ACC112 (cell line): ENCODE measurements around the gene SLAMF6.
"Not testable (repeated sequence)": the region's sequence is repeated elsewhere in the genome, so short reads cannot be mapped to it uniquely, and the experiment has no call there.

Source experiments
- H2AFZ ChIP-seq: fragments of 200-600 bp; sonication (generic); one replicate; pipeline ENCODE4 v1.6.0; 2017; ENCODE audit warnings: antibody characterized with exemption, low read length; ENCODE audit not compliant: unreplicated experiment
- H3K27ac ChIP-seq: fragments of 200-600 bp; sonication (generic); 2 replicates; pipeline ENCODE4 v1.5.1; 2014; ENCODE audit warnings: low read depth, mild to moderate bottlenecking, antibody characterized with exemption, low read length, moderate library complexity
- H3K27me3 ChIP-seq: fragments of 200-600 bp; sonication (generic); 2 replicates; pipeline ENCODE4 v1.6.1; 2014; ENCODE audit warnings: mild to moderate bottlenecking, antibody characterized with exemption, low read length, moderate library complexity, mixed read lengths; ENCODE audit not compliant: insufficient read depth
- H3K36me3 ChIP-seq: fragments of 200-600 bp; sonication (generic); 2 replicates; pipeline ENCODE4 v1.6.1; 2016; ENCODE audit warnings: mild to moderate bottlenecking, antibody characterized with exemption, low read length, moderate library complexity, mixed read lengths; ENCODE audit not compliant: insufficient read depth
- H3K4me1 ChIP-seq: fragments of 200-600 bp; sonication (generic); one replicate; pipeline ENCODE4 v1.6.1; 2016; ENCODE audit warnings: low read length, mixed read lengths; ENCODE audit not compliant: insufficient read depth, unreplicated experiment, control insufficient read depth
- H3K4me3 ChIP-seq: fragments of 200-600 bp; sonication (generic); 2 replicates; pipeline ENCODE4 v1.5.1; 2014; ENCODE audit warnings: mild to moderate bottlenecking, low read depth, low read length
- H3K79me2 ChIP-seq: fragments of 200-600 bp; sonication (generic); one replicate; pipeline ENCODE4 v1.6.0; 2016; ENCODE audit warnings: low read length; ENCODE audit not compliant: control insufficient read depth, unreplicated experiment, insufficient read depth

Gene SLAMF6

DNA sequence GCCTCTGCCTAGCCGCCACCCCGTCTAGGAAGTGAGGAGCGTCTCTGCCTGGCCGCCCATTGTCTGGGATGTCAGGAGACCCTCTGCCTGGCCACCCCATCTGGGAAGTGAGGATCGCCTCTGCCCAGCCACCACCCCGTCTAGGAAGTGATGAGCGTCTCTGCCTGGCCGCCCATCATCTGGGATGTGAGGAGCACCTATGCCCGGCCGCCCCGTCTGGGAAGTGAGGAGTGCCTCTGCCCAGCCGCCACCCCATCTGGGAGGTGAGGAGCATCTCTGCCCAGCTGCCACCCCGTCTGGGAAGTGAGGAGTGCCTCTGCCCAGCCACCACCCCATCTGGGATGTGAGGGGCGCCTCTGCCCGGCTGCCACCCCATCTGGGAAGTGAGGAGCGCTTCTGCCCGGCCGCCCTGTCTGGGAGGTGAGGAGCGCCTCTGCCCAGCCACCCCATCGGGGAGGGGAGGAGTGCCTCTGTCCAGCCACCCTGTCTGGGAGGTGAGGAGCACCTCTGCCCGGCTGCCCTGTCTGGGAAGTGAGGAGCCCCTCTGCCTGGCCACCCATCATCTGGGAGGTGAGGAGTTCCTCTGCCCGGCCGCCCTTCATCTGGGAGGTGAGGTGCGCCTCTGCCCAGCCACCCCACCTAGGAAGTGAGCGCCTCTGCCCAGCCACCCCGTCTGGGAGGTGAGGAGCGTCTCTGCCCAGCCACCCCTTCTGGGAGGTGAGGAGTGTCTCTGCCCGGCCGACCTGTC, 8.9 kb upstream of the SLAMF6 start:
- H3K79me2 ChIP-seq, H3K27me3 ChIP-seq: not testable (repeated sequence)

DNA sequence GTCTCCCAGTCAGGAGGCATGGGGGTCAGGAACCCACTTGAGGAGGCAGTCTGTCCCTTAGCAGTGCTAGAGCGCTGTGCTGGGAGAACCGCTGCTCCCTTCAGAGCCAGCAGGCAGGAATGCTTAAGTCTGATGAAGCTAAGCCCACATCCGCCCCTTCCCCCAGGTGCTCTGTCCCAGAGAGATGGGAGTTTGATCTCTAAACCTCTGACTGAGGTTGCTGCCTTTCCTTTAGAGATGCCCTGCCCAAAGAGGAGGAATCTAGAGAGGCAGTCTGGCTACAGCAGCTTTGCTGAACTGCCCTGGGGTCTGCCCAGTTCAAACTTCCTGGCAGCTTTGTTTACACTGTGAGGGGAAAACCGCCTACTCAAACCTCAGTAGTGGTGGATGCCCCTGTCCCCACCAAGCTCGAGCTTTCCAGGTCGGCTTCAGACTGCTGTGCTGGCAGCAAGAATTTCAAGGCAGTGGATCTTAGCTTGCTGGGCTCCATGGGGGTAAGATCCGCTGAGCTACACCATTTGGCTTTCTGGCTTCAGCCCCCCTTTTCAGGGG, 6.4 kb upstream of the SLAMF6 start:
- H3K27ac ChIP-seq, H3K4me3 ChIP-seq, H3K27me3 ChIP-seq, H3K79me2 ChIP-seq, H3K4me1 ChIP-seq, H3K36me3 ChIP-seq, H2AFZ ChIP-seq: not testable (repeated sequence)

More for the DNA sequence above, 8.9 kb upstream of the SLAMF6 start:
- not testable (repeated sequence) for H3K36me3 ChIP-seq, H3K4me1 ChIP-seq, H2AFZ ChIP-seq, H3K27ac ChIP-seq, H3K4me3 ChIP-seq

DNA sequence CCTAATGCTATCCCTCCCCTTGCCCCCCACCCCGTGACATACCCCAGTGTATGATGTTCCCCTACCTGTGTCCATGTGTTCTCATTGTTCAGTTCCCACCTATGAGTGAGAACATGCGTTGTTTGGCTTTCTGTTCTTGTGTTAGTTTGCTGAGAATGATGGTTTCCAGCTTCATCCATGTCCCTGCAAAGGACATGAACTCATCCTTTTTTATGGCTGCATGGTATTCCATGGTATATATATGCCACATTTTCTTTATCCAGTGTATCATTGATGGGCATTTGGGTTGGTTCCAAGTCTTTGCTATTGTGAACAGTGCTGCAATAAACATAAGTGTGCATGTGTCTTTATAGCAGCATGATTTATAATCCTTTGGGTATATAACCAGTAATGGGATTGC, 734 bp upstream of the SLAMF6 start:
- H3K4me3 ChIP-seq, H3K27me3 ChIP-seq, H3K36me3 ChIP-seq, H3K79me2 ChIP-seq, H3K27ac ChIP-seq, H2AFZ ChIP-seq, H3K4me1 ChIP-seq: not testable (repeated sequence)

DNA sequence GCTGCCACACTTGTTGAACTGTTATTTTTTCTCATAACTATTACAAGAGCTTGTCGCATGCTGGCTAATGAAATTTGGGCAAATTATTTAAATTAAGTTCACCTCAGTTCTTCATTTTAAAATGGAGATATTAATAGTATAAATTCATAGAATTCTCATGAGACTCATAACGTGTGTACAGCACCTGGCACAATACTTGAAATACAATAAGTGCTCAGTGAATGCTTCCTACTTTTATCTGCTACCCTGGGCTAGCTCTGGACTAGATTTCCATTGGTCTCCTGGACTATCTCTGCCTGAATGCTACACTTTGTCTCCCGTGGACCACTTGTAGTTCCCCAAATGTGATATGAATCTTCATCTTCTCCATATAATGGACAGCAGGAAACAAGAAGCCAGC, 919 bp downstream of the SLAMF6 start:
- Histone ChIP-seq H3K79me2 (no peaks in the 10 kb centered on the region), H3K27me3 (0 out of 2 replicates have a peak, but pooled peaks cover 3% of the 10 kb centered on the region), H2AFZ (no peak overlapping the region), H3K4me1 (no peaks in the 10 kb centered on the region), H3K27ac (no peak overlapping the region), H3K36me3 (no peaks in the 10 kb centered on the region), H3K4me3 (no peak overlapping the region)

DNA sequence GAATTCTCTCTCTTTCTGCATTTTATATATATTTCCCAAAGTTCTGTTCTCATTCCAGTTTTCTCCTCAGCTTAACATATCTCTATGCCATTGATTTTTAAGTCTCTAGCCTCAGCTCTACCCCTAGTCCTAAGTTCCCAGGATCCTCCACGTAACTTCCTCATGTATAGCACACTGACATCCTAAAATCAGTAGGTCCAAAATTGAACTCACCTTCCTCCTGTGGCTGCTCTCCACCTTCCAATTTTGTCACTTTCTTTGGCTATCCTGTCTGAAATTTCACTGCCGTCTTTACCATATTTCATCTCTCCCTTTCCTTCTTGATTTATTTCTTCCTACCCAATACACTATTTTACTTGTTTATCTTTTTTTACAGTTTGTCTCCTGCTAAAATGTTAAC, 1.5 kb downstream of the SLAMF6 start:
- Histone ChIP-seq H3K36me3 (no peaks in the 10 kb centered on the region), H3K4me3 (no peak overlapping the region), H3K27ac (no peak overlapping the region), H3K4me1 (no peaks in the 10 kb centered on the region), H3K27me3 (0 out of 2 replicates have a peak, but pooled peaks cover 3% of the 10 kb centered on the region), H3K79me2 (no peaks in the 10 kb centered on the region), H2AFZ (no peak overlapping the region)

DNA sequence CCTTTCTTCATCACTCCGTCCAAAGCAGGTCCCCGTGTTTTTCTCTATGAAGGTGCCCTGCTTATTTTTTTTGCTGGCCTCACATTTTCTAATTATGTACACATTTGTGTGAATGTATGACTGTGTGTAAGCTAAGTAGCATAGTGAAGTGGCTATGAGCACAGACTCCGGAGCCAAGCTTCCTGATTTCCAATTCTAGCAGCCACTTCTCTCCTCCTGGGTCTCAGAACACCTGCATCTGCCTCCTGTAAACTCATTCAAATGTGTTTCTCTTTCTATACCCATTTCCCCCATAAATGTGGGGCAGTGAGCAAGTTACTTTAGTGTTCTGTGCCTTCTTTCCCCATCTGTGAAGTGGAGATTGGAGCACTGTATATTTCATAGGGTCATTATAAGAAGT, 2.1 kb downstream of the SLAMF6 start:
- Histone ChIP-seq H3K27me3 (0 out of 2 replicates have a peak, but pooled peaks cover 3% of the 10 kb centered on the region), H3K27ac (no peak overlapping the region), H3K36me3 (no peaks in the 10 kb centered on the region), H3K79me2 (no peaks in the 10 kb centered on the region), H2AFZ (no peak overlapping the region), H3K4me3 (no peak overlapping the region), H3K4me1 (no peaks in the 10 kb centered on the region)

DNA sequence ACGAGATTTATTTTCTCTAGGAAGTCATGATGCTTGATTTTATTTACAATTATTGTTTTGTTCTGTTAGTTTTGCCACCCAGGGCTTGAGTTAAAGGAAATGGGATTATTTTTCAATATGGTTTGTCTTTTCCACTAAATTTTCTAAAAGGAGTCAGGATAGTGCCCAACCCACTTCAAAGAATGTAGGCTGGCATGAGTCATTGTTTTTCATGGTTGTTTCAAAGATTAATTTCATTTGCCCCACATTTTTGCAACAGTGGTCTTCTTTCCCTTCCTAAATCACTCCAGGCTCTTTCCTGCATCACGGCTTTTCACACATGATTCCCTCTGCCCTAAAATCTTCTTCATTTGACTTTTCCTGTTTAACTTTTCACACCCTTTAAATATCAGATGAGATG, 2.5 kb downstream of the SLAMF6 start:
- no peak overlapping the region for H2AFZ ChIP-seq
- H3K27ac ChIP-seq, result no peak overlapping the region
- 0 out of 2 replicates have a peak, but pooled peaks cover 3% of the 10 kb centered on the region for H3K27me3 ChIP-seq
- H3K79me2 ChIP-seq, result no peaks in the 10 kb centered on the region
- no peak overlapping the region for H3K4me3 ChIP-seq
- H3K4me1 ChIP-seq, result no peaks in the 10 kb centered on the region
- H3K36me3 ChIP-seq, result no peaks in the 10 kb centered on the region

DNA sequence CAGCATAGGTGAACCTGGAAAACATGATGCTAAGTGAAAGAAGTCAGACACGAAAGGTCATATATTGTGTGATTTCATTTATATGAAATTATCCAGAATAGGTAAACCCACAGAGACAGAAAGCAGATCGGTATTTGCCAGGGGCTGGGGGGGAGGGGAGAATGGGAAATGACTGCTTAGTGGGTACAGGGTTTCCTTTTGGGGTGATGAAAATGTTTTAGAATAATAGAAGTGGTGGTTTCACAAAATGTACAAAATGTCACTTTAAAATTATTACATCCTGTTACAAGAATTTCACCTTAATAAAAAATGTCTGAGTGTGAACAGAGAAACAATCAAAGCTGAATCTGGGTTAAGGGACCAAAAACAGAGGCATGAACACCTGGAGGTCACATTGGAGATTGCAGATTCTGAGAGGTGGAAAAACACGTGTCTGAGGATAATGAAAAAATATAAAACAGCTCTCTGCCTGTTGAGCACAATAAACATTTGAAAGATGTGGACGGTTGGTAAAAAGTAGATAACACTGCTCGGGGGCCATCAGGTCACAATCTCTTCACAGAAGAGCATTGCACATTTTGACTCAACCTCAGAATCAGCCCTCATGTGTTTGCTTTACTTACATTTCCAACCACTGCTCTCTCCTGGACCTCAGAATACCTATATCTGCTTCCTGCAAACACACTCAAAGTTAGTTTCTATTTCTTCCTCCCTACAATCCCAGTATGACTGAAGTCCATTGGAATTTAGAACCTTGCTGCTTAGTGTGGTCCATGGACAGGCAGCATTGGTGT, 3.2 kb downstream of the SLAMF6 start:
- no peak overlapping the region for H3K27ac ChIP-seq
- H3K4me3 ChIP-seq, result no peak overlapping the region
- H3K36me3 ChIP-seq, result no peaks in the 10 kb centered on the region
- 0 out of 2 replicates have a peak, but pooled peaks cover 3% of the 10 kb centered on the region for H3K27me3 ChIP-seq
- H3K79me2 ChIP-seq, result no peaks in the 10 kb centered on the region
- no peaks in the 10 kb centered on the region for H3K4me1 ChIP-seq
- no peak overlapping the region for H2AFZ ChIP-seq

DNA sequence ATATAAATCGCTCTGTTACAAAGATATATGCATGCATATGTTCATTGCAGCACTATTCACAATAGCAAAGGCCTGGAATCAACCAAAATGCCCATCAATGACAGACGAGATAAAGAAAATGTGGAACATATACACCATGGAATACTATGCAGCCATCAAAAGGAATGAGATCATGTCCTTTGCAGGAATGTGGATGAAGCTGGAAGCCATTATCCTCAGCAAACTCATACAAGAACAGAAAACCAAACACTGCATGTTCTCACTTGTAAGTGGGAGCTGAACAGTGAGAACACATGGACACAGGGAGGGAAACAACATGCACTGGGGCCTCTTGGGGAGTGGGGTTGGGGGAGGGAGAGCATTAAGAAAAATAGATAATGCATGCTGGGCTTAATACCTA, 5.5 kb downstream of the SLAMF6 start:
- H3K79me2 ChIP-seq, H2AFZ ChIP-seq, H3K4me1 ChIP-seq, H3K27ac ChIP-seq, H3K36me3 ChIP-seq, H3K4me3 ChIP-seq, H3K27me3 ChIP-seq: not testable (repeated sequence)

DNA sequence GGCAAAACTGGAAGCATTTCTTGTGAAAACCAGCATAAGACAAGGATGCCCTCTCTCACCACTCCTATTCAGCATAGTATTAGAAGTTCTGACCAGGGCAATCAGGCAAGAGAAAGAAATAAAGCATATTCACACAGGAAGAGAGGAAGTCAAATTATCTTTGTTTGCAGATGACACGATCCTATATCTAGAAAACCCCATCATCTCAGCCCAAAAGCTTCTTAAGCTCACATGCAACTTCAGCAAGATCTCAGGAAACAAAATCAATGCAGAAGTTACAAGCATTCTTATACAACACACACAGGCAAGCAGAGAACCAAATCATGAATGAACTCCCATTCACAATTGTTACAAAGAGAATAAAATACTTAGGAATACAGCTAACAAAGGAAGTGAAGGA, 7.1 kb downstream of the SLAMF6 start:
- not testable (repeated sequence) for H3K27ac ChIP-seq, H2AFZ ChIP-seq, H3K4me3 ChIP-seq, H3K79me2 ChIP-seq, H3K4me1 ChIP-seq, H3K27me3 ChIP-seq, H3K36me3 ChIP-seq

DNA sequence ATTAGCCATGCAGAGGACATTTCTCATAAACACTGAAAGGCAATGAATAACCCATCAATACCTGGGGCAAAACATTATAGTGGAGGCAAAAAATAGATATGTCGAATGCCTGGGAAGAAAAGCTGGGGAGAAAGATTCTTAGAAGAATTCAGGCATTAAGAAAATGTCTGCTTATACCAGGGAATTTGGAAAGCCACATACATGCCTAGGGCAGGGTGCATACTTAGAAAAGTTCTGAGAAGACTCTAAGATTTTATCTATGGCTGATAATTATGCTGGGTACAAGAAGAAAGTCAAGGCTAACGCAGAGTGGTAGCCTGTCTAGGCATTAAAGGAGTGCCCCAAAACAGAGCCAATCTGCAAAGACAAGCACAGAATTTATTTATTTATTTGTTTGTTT, 18.4 kb downstream of the SLAMF6 start:
- H3K4me3 ChIP-seq, result no peak overlapping the region
- no peaks in the 10 kb centered on the region; the same call in 1 of the 2 replicates for H3K27me3 ChIP-seq
- no peak overlapping the region for H3K27ac ChIP-seq
- H3K79me2 ChIP-seq, result no peaks in the 10 kb centered on the region
- no peak overlapping the region for H2AFZ ChIP-seq
- H3K4me1 ChIP-seq, result no peaks in the 10 kb centered on the region
- H3K36me3 ChIP-seq, result no peaks in the 10 kb centered on the region
